GM12878 (cell line): ENCODE data around the gene ISG20L2. TPM values are rescaled to one million over a fixed set of nuclear protein-coding genes. Genes with fewer than 3 reads are reported as not detected.

ENCODE experiments used
- CBFB ChIP-seq: IDR thresholded peaks from 2 replicates; pipeline ENCODE4 v1.6.1; 2016; ENCODE audit warnings: antibody characterized with exemption, low read depth
- CHD1 ChIP-seq: IDR thresholded peaks from 2 replicates; pipeline ENCODE4 v1.6.1; 2012; ENCODE audit warnings: low read depth, low read length, improper control_type of control experiment
- CHD2 ChIP-seq: IDR thresholded peaks from 2 replicates; pipeline ENCODE4 v1.6.1; 2011; ENCODE audit warnings: low read depth, low read length, improper control_type of control experiment, borderline replicate concordance
- CHD4 ChIP-seq: fragments of 200-600 bp; sonication (generic); IDR thresholded peaks from 2 replicates; pipeline ENCODE4 v1.6.1; 2016; ENCODE audit warnings: mild to moderate bottlenecking
- CREB1 ChIP-seq: IDR thresholded peaks from 2 replicates; pipeline ENCODE4 v1.6.1; 2012; ENCODE audit warnings: low read depth, mild to moderate bottlenecking, inconsistent platforms
- CREM ChIP-seq: IDR thresholded peaks from 2 replicates; pipeline ENCODE4 v1.6.1; 2014; ENCODE audit warnings: antibody characterized with exemption, low read depth
- HDAC6 ChIP-seq: fragments of 200-600 bp; sonication (generic); IDR thresholded peaks from one replicate; pipeline ENCODE4 v1.8.0; 2017; ENCODE audit warnings: antibody characterized with exemption; ENCODE audit not compliant: unreplicated experiment
- HDGF ChIP-seq: fragments of 450-650 bp; IDR thresholded peaks from 2 replicates; pipeline ENCODE4 v1.6.1; 2016; ENCODE audit warnings: antibody characterized with exemption
- JUNB ChIP-seq: IDR thresholded peaks from 2 replicates; pipeline ENCODE4 v1.6.1; 2016; ENCODE audit warnings: antibody characterized with exemption, mild to moderate bottlenecking
- KLF5 ChIP-seq: fragments of 450-650 bp; IDR thresholded peaks from 2 replicates; pipeline ENCODE4 v1.6.1; 2014; ENCODE audit warnings: mild to moderate bottlenecking; ENCODE audit not compliant: partially characterized antibody
- MTA3 ChIP-seq: IDR thresholded peaks from 2 replicates; pipeline ENCODE4 v1.6.1; 2012; ENCODE audit warnings: low read length, inconsistent platforms, borderline replicate concordance
- PAX8 ChIP-seq: fragments of 450-650 bp; IDR thresholded peaks from 2 replicates; pipeline ENCODE4 v1.6.1; 2017; ENCODE audit warnings: mild to moderate bottlenecking, moderate library complexity
- RAD21 ChIP-seq: IDR thresholded peaks from 2 replicates; pipeline ENCODE4 v1.6.1; 2011; ENCODE audit warnings: mild to moderate bottlenecking, low read depth, low read length, moderate library complexity; ENCODE audit not compliant: insufficient read depth
- RB1 ChIP-seq: fragments of 450-650 bp; formaldehyde crosslinking; IDR thresholded peaks from 2 replicates; pipeline ENCODE4 v1.6.1; 2017; ENCODE audit warnings: mild to moderate bottlenecking, borderline replicate concordance
- SIX5 ChIP-seq: IDR thresholded peaks from 2 replicates; pipeline ENCODE4 v1.6.1; 2011; ENCODE audit warnings: mild to moderate bottlenecking, low read depth, low read length, moderate library complexity; ENCODE audit not compliant: severe bottlenecking
- SMAD1 ChIP-seq: fragments of 450-650 bp; IDR thresholded peaks from 2 replicates; pipeline ENCODE4 v1.6.1; 2018; ENCODE audit warnings: mild to moderate bottlenecking, low read depth; ENCODE audit not compliant: partially characterized antibody
- SP1 ChIP-seq: IDR thresholded peaks from one replicate; pipeline ENCODE4 v1.6.1; 2011; ENCODE audit warnings: low read depth, low read length
- TCF12 ChIP-seq: IDR thresholded peaks from 2 replicates; pipeline ENCODE4 v1.6.1; 2011; ENCODE audit warnings: low read depth, mild to moderate bottlenecking, low read length
- YY1 ChIP-seq: IDR thresholded peaks from 2 replicates; pipeline ENCODE4 v1.6.1; 2011; ENCODE audit warnings: low read depth, mild to moderate bottlenecking, low read length
- polyA plus RNA-seq, 11 experiments: library from polyadenylated mRNA; depleted of rRNA in 4 of 11; unstranded in 6 of 11; stranded (reverse) in 5 of 11; fragments of >200 nt; fragmentation: Nextera tagmentation in 4 of 11; fragmentation: Illumina TruSeq in 1 of 11; extraction: Ambion mirVana in 4 of 11; extraction: Trizol in 1 of 11; gene quantifications; 1 replicate in 1 of 11; 2 replicates in 10 of 11; pipeline versions ENCODE4 v1.2.1 to v1.2.3, GENCODE V29; 2011 to 2016; ENCODE audit warnings: inconsistent platforms in 2 of 11, missing spikeins in 2 of 11, low read depth in 1 of 11
- total RNA-seq, 4 experiments: library from RNA; depleted of rRNA in 3 of 4; stranded (reverse); fragments of >200 nt in 3 of 4; fragmentation: Illumina TruSeq in 1 of 4; extraction: Trizol in 1 of 4; gene quantifications; 2 replicates each; pipeline versions ENCODE4 v1.2.1 to v1.2.3, GENCODE V29; 2013 to 2021
- TF ChIP-seq, protein P1 (sequence below): fragments of 450-650 bp; IDR thresholded peaks from 2 replicates; pipeline ENCODE4 v1.6.1; 2014; ENCODE audit warnings: mild to moderate bottlenecking
- TF ChIP-seq, protein P2 (sequence below): IDR thresholded peaks from 2 replicates; pipeline ENCODE4 v1.6.1; 2012; ENCODE audit warnings: low read length, inconsistent platforms
- TF ChIP-seq, protein P3 (sequence below): fragments of 450-650 bp; IDR thresholded peaks from 2 replicates; pipeline ENCODE4 v1.6.1; 2018; ENCODE audit warnings: borderline replicate concordance, mild to moderate bottlenecking; ENCODE audit not compliant: partially characterized antibody
- TF ChIP-seq, protein P4 (sequence below): fragments of 450-650 bp; IDR thresholded peaks from 2 replicates; pipeline ENCODE4 v1.6.1; 2016; ENCODE audit warnings: mild to moderate bottlenecking
- TF ChIP-seq, protein P5 (sequence below): IDR thresholded peaks from 2 replicates; pipeline ENCODE4 v1.6.1; 2012; ENCODE audit warnings: low read depth, low read length, improper control_type of control experiment

The ISG20L2 gene
- total and polyA plus RNA-seq, 10 of the 15 experiments (the other 5 are each of a cell fraction or from before 2014, with no cell fraction given) = 16.4 to 111 (median 48.0) TPM

DNA sequence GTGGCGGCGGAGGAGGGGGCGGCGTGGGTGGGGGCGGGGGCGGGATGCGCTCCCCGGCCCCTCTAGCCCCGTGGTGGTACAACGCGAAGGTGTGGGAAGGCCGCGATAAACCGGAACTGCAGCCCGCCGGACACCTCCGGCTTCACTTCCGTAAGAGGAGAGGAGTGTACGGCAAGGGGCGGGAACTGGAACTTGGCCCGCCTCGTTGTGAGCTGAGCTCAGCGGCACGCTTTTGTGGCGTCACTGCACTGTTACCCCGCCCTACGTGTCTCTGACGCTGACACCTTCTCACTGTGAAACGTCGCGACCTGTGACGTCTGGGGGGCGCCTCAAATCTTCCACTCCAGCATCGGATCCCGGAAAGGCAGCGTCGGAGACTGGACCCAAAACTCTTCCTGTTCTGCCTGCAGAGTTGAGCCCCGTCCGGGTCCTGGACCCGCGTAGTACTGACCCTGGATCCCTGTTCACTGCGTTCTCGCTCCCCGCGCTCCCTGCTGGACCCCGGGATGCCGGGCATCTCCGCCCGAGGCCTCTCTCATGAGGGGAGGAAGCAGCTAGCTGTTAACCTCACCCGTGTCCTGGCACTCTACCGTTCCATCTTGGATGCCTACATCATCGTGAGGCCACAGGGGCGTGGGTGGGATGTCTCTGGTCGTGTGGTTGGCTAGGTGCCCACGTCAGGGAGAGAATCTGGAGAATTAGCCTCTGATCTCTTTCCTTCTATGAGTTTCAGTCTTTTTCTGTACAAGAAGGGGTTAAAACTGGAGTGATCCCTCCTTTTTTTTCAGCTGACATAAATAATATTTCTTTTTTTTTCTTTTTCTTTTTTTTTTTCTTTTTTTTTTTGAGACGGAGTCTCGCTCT, at the start of gene ISG20L2 (continued):
- TF ChIP-seq KLF5 (peak; percentile 70), TCF12 (no peak), YY1 (0 out of 2 replicates have a peak, but pooled peaks have one; percentile 48), RB1 (no peak; the same call in 1 of the 2 replicates), CHD2 (peak; percentile 59), SMAD1 (no peak), CBFB (no peak), PAX8 (no peak), MTA3 (no peak; the same call in 1 of the 2 replicates), CREM (peak; percentile 99), SP1 (peak; percentile 82), SIX5 (no peak), CHD1 (peak; percentile 44; the same call in 1 of the 2 replicates), RAD21 (no peak), HDGF (peak; percentile 67), JUNB (no peak), CHD4 (no peak), HDAC6 (no peak), CREB1 (peak; percentile 99)
- TF ChIP-seq, protein P1, sequence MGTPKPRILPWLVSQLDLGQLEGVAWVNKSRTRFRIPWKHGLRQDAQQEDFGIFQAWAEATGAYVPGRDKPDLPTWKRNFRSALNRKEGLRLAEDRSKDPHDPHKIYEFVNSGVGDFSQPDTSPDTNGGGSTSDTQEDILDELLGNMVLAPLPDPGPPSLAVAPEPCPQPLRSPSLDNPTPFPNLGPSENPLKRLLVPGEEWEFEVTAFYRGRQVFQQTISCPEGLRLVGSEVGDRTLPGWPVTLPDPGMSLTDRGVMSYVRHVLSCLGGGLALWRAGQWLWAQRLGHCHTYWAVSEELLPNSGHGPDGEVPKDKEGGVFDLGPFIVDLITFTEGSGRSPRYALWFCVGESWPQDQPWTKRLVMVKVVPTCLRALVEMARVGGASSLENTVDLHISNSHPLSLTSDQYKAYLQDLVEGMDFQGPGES = no peak
- TF ChIP-seq, protein P2, sequence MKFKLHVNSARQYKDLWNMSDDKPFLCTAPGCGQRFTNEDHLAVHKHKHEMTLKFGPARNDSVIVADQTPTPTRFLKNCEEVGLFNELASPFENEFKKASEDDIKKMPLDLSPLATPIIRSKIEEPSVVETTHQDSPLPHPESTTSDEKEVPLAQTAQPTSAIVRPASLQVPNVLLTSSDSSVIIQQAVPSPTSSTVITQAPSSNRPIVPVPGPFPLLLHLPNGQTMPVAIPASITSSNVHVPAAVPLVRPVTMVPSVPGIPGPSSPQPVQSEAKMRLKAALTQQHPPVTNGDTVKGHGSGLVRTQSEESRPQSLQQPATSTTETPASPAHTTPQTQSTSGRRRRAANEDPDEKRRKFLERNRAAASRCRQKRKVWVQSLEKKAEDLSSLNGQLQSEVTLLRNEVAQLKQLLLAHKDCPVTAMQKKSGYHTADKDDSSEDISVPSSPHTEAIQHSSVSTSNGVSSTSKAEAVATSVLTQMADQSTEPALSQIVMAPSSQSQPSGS = no peak
- TF ChIP-seq, protein P3, sequence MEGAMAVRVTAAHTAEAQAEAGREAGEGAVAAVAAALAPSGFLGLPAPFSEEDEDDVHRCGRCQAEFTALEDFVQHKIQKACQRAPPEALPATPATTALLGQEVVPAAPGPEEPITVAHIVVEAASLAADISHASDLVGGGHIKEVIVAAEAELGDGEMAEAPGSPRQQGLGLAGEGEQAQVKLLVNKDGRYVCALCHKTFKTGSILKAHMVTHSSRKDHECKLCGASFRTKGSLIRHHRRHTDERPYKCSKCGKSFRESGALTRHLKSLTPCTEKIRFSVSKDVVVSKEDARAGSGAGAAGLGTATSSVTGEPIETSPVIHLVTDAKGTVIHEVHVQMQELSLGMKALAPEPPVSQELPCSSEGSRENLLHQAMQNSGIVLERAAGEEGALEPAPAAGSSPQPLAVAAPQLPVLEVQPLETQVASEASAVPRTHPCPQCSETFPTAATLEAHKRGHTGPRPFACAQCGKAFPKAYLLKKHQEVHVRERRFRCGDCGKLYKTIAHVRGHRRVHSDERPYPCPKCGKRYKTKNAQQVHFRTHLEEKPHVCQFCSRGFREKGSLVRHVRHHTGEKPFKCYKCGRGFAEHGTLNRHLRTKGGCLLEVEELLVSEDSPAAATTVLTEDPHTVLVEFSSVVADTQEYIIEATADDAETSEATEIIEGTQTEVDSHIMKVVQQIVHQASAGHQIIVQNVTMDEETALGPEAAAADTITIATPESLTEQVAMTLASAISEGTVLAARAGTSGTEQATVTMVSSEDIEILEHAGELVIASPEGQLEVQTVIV = no peak
- TF ChIP-seq, protein P4, sequence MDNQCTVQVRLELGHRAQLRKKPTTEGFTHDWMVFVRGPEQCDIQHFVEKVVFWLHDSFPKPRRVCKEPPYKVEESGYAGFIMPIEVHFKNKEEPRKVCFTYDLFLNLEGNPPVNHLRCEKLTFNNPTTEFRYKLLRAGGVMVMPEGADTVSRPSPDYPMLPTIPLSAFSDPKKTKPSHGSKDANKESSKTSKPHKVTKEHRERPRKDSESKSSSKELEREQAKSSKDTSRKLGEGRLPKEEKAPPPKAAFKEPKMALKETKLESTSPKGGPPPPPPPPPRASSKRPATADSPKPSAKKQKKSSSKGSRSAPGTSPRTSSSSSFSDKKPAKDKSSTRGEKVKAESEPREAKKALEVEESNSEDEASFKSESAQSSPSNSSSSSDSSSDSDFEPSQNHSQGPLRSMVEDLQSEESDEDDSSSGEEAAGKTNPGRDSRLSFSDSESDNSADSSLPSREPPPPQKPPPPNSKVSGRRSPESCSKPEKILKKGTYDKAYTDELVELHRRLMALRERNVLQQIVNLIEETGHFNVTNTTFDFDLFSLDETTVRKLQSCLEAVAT = peak; percentile 86
- TF ChIP-seq, protein P5, sequence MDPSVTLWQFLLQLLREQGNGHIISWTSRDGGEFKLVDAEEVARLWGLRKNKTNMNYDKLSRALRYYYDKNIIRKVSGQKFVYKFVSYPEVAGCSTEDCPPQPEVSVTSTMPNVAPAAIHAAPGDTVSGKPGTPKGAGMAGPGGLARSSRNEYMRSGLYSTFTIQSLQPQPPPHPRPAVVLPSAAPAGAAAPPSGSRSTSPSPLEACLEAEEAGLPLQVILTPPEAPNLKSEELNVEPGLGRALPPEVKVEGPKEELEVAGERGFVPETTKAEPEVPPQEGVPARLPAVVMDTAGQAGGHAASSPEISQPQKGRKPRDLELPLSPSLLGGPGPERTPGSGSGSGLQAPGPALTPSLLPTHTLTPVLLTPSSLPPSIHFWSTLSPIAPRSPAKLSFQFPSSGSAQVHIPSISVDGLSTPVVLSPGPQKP = peak; percentile 53
